T-helper 22 cell (primary cell): ENCODE results near the gene ALAS1.

Source experiments
- DNase-seq: peaks from one replicate; pipeline ENCODE4 v3.0.0-alpha.2; 2020; ENCODE audit warnings: low read depth

The ALAS1 gene

DNA sequence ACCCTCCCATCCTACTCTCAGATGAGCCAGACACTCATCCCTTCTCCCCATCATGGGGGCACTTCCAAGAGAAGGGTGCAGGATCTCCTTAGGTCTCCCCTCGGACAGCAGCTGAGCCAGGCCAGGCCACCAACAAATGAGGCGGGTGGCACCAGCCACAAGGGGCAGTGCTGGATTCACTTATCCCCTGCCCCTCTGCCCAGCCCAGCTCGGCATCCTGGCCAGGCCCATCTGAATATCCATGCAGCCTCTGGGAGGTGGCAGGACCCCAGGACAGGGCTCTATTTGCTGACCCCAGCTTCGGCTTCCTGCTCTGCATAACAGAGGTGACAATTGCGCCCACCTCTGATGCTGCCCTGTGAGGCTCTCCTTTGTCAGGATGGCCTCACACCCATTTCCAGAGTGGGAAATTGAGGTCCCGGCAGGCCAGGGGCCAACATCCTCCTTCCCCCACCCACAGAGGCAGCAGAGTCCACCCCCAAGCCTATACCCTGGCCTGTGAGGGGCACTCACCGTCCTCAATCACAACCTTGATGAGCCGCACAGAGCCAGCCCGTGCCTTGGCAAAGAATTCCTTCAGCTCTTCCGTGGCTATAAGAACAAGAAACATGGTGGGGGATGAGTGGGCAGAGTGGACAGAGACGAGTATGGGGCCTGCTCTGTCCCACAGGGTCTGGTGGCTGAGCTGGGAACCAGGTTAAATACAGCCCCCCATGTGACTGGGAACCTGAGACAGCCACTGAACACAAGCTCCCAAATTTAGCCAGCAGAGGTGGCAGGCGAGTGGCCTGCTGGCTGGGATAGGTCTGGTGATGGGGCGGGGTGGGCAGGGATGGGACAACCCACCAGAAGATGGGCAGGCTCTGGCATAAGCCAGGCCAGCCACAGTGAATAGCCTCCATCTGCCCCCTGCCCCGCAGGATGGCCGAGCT is 36.8 kb downstream of the ALAS1 start:
- DNase-seq, result no peak

DNA sequence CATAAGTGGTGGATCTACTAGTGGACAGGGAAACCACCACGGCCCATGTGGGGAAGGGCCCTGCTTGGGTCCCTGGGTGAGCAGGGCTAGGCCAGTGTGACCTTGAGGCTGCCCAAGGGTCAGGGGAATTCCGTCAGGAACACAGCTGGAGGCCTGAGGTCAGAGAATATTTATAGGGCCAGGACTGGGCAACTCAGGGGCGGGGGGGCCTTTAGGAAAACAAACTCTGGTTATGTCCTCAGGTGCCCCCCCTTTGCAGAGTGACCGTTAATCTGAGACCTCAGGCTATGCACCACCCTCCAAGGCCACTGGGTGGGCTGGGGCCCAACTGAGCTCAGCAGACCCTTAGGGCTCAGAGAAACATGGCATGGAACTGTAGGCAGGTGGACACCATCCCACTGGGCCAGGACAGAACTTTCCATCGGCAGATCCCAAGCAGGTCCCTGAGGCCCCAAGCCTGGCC is 38.5 kb downstream of the ALAS1 start:
- no peak for DNase-seq

DNA sequence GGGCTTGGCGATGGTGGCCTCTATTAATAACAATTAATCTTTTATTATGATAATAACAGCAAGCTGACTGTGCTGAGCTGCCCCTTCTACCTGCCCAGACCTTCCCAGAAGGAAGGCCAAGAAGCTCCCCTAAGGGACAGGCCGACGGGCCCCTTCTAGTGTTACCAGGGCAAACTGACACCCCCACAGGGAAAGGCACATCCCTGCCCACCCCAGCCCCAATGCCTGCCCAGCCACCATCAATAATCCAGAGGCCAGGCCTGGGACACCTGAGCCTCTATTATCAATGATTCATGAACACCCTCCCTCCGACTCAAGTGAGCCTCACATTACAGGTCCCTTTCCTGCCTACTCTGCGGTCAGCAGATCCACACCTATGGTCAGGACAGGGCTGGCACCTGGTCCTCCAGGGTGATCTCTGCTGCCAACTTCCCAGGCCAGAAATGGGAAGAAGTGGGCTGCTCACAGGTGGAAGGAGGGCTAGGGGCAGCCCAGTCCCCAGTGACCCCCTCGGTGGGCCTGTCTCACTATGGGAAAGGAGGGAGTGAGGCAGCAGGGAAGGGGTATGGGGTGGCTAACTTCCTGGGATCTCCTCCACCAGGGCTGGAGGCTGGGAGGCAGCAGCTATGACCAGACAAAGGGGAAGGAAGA is 39.2 kb downstream of the ALAS1 start:
- DNase-seq, result no peak

DNA sequence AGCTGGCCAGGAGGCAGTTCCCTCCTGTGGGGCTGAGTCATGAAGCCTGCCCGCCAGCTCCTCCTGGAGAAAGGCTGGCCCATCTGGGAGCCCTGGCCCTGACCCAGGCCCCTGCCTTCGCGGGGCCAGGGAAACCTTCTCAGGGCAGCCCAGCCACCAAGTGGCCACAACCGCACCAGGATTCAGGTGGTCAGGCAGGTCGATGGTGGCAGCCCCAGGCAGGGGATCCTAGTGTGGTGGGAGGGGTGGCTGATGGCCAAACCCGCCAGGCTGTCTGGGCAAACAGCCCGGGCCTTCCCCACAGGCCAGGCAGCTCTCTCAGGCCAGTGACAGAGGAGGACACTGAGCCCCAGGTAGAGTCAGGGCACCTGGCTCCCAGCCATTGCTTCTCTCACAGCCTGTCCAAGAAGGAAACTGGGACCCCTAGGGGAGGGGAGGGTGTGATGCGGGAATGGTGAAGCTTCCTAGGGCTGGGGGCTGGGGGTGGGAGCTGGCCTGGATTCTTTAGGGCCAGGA is 39.8 kb downstream of the ALAS1 start:
- no peak for DNase-seq

DNA sequence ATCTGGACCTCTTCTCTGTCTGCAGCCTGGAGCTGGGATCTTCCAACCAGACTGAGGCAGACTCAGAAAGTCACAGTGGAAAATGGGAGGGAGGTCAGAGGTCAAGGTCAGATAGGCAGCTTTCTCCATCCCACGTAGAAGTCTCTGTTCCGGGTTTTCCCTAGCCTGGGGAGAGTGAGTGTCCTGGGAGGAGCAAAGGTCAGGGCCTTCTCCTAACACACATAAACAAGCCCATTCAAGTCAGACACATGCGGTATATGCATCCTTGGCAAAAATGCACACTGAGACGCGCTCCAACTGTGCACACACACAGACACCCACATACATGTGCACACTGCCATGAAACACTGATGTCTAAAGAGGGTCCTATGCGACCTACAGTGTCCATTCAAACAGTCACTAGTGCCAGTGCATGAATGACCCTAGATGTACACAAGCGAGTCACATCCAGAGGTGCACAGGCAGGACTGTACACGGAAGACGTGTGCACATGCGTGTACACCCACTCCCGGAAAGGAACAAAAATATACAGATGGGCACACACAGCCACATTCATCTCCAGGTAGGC is 40.3 kb downstream of the ALAS1 start:
- DNase-seq, result no peak

DNA sequence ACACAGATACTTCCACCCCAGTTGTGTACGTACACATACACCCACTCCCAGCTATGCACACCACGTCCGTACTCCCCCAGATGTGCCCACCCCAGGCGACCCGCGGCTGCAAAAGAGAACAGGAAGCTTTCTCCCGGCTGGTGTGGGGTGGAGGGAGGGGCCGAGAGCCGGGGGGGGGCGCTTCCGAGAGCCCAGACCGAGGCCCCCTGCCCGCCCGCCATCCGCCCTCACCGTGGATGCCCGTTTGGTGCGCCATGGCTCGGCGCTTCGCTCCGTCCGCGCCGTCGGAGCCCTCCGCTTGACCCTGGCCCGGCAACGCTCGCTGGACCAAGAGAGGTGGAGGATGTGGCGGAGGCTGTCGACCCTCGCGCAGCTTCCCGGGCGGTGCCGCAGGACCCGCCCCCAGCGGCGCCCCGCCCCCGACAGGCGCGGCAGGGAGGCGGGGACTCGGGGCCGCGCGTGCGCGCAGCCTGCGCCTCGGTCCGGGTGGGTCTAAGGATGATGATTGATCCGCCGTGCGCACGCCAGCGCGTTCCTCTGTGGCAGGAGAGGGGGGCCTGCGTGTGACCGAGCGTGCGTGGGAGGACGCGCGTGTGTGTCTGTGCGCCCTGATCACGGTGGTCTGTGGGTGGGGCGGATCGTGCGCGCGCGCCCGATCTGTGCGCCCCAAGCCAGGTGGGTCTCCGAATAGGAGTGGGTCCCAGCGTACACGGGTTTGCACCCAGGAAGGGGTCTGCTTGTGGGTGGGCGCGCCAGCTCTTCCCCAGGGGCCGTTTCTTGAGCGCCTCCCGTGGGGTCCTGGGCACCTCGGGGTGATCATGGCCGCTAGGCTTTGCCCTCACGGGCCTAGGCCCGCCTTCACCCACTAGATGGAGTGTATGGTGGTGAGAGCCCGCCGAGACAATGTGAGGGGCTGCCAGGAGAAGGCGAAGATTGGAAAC is 41.1 kb downstream of the ALAS1 start, which contains the start of gene TWF2:
Gene TWF2 (minus strand): TSS at position 398 of the 941 bp plus-strand sequence. CDS start 142 bp downstream, at position 256.
- peak; percentile 79 for DNase-seq

DNA sequence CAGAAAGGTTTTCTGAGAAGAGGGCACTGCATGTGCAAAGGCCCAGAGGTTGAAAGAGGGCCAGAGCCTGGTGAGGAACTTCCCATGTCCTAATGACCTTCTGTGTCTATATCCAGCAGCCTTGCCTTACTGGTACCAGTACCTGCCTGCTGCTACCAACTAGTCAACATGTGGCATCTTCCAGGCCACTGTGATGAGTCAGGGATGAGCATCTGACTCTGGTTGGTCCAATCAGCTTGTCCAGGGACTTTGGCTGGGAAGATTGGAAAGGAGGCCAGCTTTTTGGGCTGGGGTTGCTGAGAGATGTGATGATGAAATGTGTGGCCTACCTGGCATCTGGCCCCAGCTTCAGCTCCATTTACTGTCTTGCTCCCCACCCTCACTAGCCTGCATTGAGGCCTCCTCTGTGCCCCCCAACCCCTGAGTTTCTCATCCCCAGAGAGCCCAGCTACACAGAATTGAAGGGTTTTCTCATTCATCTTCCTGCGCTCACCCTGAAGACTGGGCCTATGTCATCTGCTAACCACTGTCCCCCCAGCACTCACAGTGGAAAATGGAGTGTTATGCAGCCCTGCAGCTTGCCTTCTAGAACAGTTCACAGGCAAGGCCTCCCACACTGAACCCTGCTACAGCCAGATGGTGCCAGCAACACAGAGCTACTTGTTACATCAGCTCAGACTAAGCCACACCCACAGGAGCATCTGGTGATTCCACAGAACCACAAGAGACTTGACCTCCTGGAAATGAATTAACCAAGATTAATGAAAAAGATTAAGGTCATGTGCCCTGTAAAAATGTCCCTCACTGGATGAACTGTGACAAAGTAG is 42.3 kb downstream of the ALAS1 start:
- DNase-seq, result no peak

DNA sequence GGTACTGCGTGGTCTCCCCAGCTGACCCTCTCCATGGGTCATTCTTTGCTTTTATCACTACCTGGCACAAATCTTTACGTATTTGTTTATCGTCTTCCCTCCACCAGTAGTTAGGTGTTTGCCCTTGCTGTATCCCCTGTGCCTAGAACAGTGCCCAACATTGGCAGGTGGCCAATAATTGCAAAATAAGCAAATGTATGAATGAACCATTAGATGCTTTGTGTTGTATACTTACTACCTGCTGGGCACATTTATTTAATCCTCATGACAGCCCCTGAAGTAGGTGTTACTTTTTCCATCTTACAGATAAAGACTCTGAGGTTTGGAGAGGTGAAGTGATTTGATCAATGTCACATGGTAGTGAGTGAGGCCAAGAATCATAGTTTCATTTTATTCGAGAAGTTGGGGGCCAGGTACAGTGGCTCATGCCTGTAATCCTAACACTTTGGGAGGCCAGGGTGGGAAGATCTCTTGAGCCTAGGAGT is 43.0 kb downstream of the ALAS1 start:
- DNase-seq, result no peak

DNA sequence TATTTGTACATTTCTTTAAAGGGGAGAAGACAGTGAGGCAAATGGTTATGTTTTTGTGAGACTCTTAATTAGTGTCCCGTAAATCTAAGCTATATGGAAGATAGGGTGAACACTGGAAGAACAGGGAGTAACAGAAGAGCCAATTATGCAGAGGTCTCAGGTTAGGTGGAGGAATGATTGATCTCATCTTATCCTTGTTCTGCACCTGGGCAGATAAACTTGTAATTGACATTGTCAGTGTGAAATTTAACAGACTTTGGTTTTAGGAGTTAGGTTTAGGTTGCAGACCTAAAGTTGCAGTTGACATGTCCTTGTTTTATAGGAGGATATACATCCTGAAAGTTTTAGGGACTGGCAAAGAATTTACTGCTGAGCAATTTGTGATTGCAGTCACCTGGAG is 44.1 kb downstream of the ALAS1 start:
- DNase-seq, result no peak

DNA sequence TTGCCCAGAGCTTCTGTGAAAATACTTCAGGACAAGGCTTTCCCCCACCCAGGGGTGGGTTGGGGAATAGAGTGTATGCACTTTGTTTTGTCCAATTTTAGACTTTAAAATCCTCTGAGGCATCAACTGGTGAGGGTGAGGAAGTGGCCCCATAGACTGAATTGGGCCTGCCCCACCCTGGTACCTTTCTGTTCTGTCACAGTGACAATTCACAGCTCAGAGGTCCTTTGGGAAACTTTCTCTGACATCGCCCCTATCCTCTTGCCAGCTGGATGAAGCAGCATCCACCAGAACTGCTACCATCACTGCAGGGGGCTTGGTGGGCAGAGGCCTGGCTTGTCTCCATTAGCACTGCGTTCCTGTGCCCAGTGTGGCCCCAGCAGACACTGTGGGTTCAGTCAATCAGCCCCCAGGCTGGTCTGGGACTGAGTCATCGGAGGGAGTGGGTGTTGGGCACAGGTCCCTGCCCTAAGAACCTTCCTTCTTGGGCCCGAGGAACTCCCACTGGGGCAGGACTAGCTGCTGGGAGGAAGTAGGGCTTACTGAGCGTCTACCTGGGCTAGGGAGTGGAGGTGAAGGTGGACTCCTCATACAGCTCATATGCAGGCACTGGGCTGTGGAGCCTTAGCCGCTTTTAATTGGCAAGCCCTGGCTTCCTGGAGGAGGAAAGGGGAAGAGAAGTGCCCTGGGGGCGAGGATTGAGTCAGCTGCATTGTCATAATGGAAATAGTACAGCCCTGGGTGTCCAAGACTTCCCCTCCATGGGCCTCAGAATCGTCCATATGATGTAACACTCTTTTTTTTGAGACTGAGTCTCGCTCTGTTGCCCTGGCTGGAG is 46.0 kb downstream of the ALAS1 start:
- no peak for DNase-seq

DNA sequence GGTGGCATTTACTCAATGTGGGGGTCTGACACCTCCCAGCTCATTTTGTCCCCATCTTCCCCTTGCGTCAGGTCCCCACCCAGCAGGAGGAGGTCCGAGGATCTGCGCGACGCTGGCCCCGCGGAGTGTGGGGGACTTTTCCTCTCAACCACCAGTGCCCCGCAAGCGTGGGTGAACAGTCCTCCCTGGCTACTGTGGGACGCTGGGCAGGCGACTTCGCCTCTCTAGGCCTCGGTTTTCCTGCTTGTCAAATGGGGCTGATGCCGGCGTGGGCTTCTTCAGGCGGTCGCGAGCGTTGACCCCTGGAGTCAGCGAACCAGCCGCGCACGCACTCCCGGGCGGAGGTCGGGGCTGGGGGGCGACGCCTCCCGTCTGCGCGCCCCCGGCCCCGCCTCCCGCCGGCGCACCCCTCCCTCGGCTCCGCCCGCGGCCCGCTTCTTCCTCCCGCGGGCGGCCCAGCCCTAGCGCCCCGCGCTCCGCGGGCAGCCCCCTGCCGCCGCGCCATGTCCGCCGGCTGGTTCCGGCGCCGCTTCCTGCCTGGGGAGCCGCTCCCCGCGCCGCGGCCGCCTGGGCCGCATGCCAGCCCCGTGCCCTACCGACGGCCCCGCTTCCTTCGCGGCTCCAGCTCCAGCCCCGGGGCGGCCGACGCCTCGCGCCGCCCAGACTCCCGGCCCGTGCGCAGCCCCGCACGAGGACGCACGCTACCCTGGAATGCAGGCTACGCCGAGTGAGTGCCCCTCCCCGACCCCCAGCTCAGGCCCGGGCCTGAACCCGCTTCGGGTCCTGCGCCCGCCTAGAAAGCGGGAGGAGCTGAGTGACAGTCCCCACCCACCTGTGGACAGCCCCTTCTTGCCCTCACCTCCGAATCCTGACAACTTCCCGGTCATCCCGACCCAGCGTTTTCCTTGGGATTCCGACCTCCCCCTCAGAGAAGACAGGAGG is 47.6 kb downstream of the ALAS1 start, which contains the start of gene PPM1M:
Gene PPM1M (plus strand): TSS at position 438 of the 942 bp plus-strand sequence. CDS start 66 bp downstream, at position 504.
- peak; percentile 66 for DNase-seq

DNA sequence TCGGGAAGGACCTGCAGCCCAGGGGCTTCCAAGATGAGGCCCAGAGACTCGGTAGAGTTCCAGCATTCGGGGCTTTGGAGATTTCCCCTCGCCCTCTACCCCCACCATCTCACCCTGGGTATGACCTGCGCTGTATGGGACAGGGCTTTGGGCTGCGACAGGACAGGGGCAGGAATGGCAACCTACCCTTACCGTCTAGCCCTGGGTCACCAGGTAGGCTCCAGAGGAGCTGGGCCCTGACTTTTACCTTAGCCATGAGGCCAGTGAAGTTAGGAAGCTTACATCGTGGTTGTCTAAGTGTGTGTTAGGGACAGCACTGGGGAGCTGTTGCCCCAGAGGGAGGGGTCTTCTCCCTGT is 48.3 kb downstream of the ALAS1 start:
- DNase-seq, result no peak

DNA sequence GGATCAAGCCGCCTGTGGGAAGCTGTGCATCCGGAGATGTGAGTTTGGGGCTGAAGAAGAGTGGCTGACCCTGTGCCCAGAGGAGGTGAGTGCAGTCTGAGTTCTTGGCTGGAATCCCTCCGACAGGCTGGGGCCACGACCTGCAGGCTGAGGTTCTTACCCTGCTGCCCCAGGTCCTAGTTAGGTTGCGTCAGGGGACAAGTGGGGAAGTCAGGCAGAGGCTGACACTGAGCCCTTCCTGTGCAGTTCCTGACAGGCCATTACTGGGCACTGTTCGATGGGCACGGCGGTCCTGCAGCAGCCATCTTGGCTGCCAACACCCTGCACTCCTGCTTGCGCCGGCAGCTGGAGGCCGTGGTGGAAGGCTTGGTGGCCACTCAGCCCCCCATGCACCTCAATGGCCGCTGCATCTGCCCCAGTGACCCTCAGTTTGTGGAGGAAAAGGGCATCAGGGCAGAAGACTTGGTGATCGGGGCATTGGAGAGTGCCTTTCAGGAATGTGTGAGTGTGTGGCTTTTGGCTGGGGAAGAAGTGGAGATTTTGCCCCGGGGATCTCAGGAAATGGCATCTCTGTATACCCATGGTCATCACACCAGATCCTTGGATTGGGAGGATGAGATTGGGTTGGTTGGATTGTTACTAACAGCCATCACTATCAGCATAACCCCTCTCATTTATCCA is 48.9 kb downstream of the ALAS1 start:
- no peak for DNase-seq

DNA sequence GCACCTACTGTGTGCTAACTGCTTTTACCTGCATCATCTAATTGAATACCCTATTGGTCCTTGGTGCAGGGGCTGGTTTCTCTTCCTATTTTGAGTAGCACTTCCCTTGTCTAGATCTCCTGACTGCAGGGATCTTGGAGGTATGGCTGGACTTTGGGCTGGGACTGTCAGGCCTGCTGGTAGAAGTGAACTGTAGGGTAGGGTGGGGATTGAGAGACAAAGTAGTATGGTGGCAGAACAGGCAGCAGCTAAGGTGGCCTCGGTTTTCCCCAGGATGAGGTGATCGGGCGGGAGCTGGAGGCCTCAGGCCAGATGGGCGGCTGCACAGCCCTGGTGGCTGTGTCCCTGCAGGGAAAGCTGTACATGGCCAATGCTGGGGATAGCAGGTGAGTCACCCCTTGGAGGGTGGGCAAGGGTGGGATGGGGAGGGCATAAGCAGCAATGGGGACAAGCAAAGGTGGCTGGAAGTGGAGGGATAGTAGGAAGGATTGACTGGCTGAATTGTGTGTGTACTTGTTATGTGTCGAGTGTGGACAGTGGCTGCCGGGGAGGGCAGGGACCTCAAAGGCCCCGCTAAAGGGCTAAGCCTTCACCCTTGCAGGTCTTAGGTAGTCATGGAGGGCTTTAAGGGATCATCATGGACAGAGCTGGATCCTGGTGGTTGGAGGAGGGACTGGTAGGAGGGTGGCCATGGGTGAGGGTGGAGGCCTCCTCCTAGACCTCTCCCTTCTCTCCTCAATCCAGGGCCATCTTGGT is 49.6 kb downstream of the ALAS1 start:
- no peak for DNase-seq

DNA sequence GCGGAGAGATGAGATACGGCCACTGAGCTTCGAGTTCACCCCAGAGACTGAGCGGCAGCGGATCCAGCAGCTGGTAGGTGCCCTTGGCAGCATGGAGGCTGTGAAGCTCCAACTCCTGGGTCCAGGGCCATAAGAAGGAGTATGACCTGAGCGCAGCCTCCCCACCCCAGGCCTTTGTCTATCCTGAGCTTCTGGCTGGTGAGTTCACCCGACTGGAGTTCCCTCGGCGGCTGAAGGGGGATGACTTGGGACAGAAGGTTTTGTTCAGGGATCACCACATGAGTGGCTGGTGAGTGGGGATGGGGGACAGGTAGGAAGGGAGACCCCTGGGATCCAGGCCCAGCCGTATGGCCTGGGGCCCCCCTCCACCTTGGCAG is 50.2 kb downstream of the ALAS1 start:
- DNase-seq, result no peak

DNA sequence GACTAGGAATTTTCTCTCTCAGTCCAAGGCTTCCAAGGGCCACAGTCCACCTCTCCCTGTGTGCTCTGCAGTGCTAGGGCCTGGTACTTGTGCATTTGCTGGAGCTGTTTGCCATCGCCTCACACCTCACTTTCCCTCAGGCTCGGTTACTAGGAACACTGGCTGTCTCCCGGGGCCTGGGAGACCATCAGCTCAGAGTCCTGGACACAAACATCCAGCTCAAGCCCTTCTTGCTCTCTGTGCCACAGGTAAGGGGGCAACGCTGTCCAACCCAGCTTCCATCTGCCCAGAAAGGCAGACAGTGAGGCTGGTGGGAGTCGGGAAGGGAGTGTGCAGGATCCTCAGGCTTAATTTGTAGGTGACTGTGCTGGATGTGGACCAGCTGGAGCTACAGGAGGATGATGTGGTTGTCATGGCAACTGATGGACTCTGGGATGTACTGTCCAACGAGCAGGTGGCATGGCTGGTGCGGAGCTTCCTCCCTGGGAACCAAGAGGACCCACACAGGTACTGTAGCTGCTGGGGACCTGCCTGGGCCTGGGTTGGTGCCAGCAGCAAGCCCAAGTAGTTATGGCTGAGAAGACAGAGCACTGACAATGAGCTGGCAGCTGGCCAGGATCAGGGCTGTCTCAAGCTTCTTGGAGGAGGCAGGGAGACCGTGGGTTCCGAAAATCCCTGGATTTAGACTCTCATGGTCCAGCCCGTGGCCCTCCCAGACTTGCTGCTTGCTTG is 51.0 kb downstream of the ALAS1 start:
- no peak for DNase-seq
